Activated T-cell treated with anti-CD3 and anti-CD28 coated beads, Interleukin-2, amount 50 U/mL, for 4 hours (primary cell): Measurements from ENCODE around the gene STMND1. TPM values are rescaled to one million over a fixed set of nuclear protein-coding genes. Genes with fewer than 3 reads are reported as not detected.

Source experiments
- ATAC-seq, 2 donors: fragments of 200-7000 bp; cut with Tn5 transposase; one replicate each; pipeline ENCODE4 v1.10.0; 2021
- DNase-seq: peaks from one replicate; pipeline ENCODE4 v3.0.0-alpha.2; 2020
- H3K27me3 Mint-ChIP-seq: one replicate; pipeline ENCODE4 v1.8.0; 2021; ENCODE audit warnings: low read depth, mixed read lengths
- H3K36me3 Mint-ChIP-seq: one replicate; pipeline ENCODE4 v1.8.0; 2022; ENCODE audit warnings: mixed read lengths; ENCODE audit not compliant: insufficient read depth
- H3K4me1 Mint-ChIP-seq: one replicate; pipeline ENCODE4 v1.8.0; 2021; ENCODE audit warnings: low read depth, mixed read lengths
- H3K4me3 Mint-ChIP-seq: one replicate; pipeline ENCODE4 v1.8.0; 2021; ENCODE audit warnings: mild to moderate bottlenecking, moderate library complexity, mixed read lengths
- H3K9me3 Mint-ChIP-seq: one replicate; pipeline ENCODE4 v1.8.0; 2021; ENCODE audit warnings: mixed read lengths
- total RNA-seq, 3 donors: library from RNA; stranded (reverse); gene quantifications; one replicate each; pipeline ENCODE4 v1.2.1, GENCODE V29; 2021

STMND1 gene
- total RNA-seq, 3 donors from 2014 or later = not detected

DNA sequence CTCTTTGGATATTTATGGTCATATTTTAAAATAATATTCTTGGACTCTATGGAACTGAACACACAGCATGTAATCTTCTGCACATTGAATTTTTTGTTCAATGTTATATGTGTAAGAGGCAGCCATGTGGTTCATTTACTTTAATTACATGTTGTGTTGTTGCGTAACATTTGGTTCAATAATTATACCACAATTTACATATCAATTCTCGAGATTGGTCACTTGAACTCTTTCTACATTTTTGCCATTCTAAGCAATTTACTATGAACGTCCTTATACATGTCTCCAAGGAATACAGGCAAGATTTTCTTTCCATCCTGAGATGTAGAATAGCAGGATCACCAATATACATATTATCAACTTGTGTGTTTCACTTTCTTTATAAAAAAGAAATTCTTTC lies 18.5 kb upstream of the STMND1 start:
- Mint-ChIP-seq H3K27me3 (peaks cover 15% of the 10 kb centered on the region), H3K4me1 (no peaks in the 10 kb centered on the region), H3K4me3 (no peak overlapping the region), H3K9me3 (no peaks in the 10 kb centered on the region), H3K36me3 (no peaks in the 10 kb centered on the region)
- DNase-seq (no peak), ATAC-seq (no peak)

DNA sequence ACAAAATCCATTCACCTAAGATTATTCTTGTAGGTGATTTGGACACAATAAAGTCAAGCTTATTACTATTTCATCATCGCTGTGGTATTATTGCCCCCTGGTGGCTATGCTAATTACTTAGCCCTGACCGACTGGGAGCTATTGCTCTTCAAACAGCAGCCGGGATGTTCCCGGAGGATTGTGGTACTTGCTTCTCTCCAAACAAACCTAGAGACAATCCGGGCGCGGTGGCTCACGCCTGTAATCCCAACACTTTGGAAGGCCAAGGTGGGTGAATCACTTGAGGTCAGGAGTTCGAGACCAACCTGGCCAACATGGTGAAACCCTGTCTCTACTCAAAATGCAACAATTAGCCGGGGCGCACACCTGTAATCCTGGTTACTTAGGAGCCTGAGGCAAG lies 15.4 kb upstream of the STMND1 start:
- Mint-ChIP-seq H3K27me3 (peaks cover 16% of the 10 kb centered on the region), H3K4me1 (no peaks in the 10 kb centered on the region), H3K9me3 (peaks cover 8% of the 10 kb centered on the region), H3K4me3 (no peak overlapping the region), H3K36me3 (no peaks in the 10 kb centered on the region)
- no peak for ATAC-seq
- no peak for DNase-seq

DNA sequence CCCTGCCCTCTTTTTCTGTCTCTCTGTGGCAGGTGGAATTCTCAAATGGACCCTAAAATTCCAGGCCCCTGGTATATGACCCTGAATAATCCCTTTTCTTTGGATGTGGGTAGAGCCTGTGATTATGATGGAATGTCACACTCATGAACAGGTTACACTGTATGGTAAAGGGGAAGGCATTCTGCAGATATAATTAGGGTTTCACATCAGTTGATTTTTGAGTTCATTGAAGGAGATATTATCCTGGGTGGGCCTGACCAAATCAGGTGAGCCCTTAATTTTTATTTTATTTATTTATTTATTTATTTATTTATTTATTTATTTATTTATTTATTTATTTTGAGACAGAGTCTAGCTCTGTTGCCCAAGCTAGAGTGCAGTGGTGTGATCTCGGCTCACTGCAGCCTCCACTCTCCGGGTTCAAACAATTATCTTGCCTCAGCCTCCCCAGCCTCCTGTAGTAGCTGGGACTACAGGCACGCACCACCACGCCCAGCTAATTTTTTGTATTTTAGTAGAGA lies 13.7 kb upstream of the STMND1 start:
- no peak for DNase-seq
- no peak overlapping the region for H3K4me3 Mint-ChIP-seq
- H3K36me3 Mint-ChIP-seq = no peaks in the 10 kb centered on the region
- peaks cover 23% of the 10 kb centered on the region for H3K27me3 Mint-ChIP-seq
- H3K4me1 Mint-ChIP-seq = no peaks in the 10 kb centered on the region
- H3K9me3 Mint-ChIP-seq = peaks cover 8% of the 10 kb centered on the region
- ATAC-seq = no peak

DNA sequence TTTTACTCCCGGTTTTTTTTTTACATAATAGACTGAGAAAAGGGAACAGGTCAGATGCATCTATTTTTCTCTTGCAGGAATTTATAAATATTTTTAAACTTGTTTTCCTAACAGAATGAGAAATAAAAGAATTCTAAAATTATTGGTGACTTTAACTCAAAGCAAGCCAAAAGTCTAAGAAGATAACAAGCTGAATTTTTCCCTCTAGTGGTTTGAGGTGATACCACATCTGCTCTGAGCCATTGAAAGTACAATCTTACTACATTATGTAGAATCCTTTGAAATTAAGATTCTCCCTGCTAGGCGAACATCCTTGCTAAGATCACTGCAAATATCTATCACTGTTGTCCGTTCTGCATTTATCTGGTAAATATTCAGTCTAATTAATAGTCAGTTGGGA lies 10.7 kb upstream of the STMND1 start:
- ATAC-seq (no peak), DNase-seq (no peak)
- peaks cover 19% of the 10 kb centered on the region for H3K27me3 Mint-ChIP-seq
- peaks cover 8% of the 10 kb centered on the region for H3K9me3 Mint-ChIP-seq
- H3K4me1 Mint-ChIP-seq = no peaks in the 10 kb centered on the region
- H3K36me3 Mint-ChIP-seq = no peaks in the 10 kb centered on the region
- no peak overlapping the region for H3K4me3 Mint-ChIP-seq

DNA sequence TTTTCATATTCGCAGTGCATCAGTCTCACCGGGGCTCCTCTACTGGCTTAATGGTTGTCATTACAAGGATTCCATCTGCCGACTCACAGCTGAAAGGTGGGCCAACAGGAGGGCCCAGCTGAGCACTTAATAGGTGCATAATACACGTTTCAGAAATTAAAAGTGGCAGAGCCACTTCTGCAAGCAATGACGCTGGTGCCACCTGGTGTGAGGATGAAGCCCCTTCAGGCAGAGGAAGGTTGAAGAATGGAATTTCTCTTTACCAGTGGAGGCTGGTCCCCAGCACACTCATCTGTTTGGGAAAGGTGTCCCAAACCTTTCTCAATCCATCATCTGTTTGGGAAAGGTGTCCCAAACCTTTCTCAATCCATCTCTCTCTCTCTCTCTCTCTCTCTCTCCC lies 8.2 kb upstream of the STMND1 start:
- Mint-ChIP-seq H3K4me3 (no peak overlapping the region), H3K36me3 (no peaks in the 10 kb centered on the region), H3K9me3 (peaks cover 8% of the 10 kb centered on the region), H3K27me3 (peaks cover 23% of the 10 kb centered on the region), H3K4me1 (no peaks in the 10 kb centered on the region)
- ATAC-seq (no peak), DNase-seq (no peak)

DNA sequence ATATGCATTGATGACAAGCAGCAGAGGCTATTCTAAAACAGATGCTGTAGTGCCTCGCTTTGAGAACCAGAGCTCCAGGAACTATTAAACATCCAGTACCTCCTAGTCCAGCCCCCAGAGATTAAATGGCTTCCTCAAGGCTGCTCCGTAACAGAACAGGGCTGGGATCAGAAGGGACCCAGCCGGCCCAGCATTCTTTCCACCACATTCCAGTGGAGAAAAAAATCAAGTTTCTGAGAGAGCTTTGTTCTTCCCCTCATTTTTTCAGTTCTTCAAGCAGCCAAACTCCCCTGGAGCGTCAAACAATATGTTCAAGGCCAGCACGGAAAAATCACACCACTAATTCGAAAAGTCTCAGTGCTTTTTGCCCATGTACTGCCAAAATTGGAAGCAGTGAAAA lies 5.8 kb upstream of the STMND1 start:
- no peak for ATAC-seq
- H3K27me3 Mint-ChIP-seq = peaks cover 34% of the 10 kb centered on the region
- no peak for DNase-seq
- no peaks in the 10 kb centered on the region for H3K36me3 Mint-ChIP-seq
- no peaks in the 10 kb centered on the region for H3K4me1 Mint-ChIP-seq
- H3K9me3 Mint-ChIP-seq = no peaks in the 10 kb centered on the region
- no peak overlapping the region for H3K4me3 Mint-ChIP-seq

DNA sequence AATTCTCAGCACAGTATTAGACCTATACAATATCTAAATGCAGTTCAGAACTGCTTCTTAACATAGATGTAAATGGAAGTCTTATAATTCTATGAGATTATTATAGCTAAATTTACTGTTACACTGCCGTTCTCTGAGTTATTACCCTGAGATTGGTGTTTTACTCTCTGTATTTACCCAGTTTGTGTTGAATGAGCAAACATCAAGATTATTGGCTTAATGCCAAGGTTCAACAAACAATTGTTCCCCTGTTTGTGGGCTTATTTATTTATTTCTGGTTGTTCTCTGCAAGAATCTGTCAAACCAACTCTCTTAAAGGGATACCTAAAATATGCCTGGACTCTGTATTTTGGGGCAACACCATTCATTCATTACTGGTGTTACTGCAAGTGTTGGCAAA lies 5.2 kb upstream of the STMND1 start:
- Mint-ChIP-seq H3K4me1 (peaks cover 4% of the 10 kb centered on the region), H3K4me3 (no peak overlapping the region), H3K9me3 (no peaks in the 10 kb centered on the region), H3K36me3 (no peaks in the 10 kb centered on the region), H3K27me3 (peaks cover 35% of the 10 kb centered on the region)
- DNase-seq = no peak
- no peak for ATAC-seq

DNA sequence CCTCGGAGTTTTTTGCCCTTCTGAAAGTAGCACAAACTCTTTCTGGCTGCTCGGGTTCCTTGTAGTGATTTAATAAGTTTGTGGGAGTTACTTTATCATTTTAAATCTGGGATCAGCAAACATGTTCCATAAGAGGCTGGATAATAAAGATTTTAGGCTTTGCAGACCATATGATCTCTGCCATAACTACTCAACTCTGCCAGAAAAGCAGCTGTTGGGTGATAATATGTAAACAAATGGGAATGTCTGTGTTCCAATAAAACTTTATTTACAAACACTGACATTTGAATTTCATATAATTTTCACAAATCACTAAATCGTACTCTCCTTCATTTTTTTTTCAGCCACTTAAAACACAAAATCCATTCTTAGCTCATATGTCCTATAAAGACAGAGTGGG lies 3.9 kb upstream of the STMND1 start:
- ATAC-seq (no peak), DNase-seq (no peak)
- Mint-ChIP-seq H3K27me3 (peaks cover 41% of the 10 kb centered on the region), H3K9me3 (no peaks in the 10 kb centered on the region), H3K4me1 (peaks cover 7% of the 10 kb centered on the region), H3K36me3 (no peaks in the 10 kb centered on the region), H3K4me3 (no peak overlapping the region)

DNA sequence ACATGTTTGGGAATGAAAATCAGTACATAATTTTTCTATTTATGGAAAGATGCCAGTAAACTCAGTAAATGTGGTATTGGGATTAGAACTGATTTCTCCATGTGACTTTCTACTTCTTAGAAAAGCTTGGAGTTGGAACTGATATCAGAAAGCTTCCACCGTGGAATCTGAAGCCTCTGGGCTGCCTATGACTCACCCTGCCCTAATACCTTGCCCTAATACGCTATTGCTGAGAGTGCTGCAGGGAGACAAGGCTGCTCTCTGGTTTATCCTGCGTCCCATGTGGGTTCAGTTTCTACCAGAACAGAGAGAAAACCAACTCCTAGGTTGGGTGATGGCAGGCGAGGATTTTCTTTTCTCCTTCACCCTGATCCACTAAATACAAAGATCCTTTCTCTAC lies 3.3 kb upstream of the STMND1 start:
- Mint-ChIP-seq H3K4me1 (peaks cover 7% of the 10 kb centered on the region), H3K4me3 (no peak overlapping the region), H3K27me3 (peaks cover 41% of the 10 kb centered on the region), H3K36me3 (no peaks in the 10 kb centered on the region), H3K9me3 (no peaks in the 10 kb centered on the region)
- no peak for ATAC-seq
- DNase-seq = no peak

DNA sequence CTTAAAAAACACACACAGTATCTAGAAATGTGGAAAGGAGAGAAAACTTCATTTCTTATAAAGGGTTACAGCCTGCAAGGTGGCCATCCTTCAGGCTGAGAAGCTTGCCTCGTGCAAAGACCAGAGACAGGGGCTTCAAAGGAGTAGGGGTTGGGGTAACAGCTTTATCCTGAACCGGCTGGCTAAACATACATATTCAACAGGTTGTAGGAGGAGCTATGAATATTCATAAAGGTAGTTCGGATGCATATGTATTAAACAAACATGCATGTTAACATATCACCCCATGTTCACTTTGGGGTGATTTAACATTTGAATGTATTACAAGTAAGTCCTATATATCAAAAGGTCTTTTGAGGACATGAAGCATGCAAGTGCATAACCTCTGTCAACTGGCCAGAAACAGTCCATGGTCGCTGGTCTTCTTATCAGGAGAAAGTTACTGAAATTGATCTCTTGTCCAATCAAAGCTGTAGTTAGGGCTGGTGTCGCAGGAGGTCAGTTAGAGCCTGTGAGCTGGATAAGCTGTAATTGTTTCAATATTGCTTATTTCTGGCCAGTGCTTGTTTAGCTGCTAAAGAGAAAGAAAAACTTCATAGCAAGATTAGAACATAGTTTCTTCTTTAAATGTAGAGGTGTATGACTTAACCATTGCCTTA lies 2.3 kb upstream of the STMND1 start:
- peaks cover 42% of the 10 kb centered on the region for H3K27me3 Mint-ChIP-seq

DNA sequence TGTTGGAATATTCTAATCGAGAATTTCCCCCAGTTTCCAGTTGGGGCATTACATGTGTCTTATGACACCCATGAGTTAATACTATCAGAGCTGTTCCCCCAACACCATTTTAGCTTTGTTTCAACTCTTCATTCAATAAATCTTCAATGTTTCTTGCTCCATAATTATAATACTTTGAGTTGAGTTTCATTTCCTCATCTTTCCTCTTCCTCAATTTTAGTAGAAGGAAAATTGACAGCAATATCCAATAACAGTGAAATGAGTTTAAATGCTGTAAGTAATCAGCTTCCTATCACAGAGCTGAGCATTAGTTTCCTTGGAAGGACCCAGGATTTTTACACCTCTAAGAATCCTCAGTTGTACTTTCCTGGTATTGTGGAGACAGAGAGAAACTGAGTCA lies 1.0 kb upstream of the STMND1 start:
- no peak for DNase-seq
- no peak for ATAC-seq
- Mint-ChIP-seq H3K4me1 (peaks cover 7% of the 10 kb centered on the region), H3K4me3 (no peak overlapping the region), H3K9me3 (no peaks in the 10 kb centered on the region), H3K36me3 (no peaks in the 10 kb centered on the region), H3K27me3 (peaks cover 41% of the 10 kb centered on the region)

More for the DNA sequence above, 2.3 kb upstream of the STMND1 start:
- H3K4me1 Mint-ChIP-seq = peaks cover 7% of the 10 kb centered on the region
- DNase-seq = no peak
- H3K9me3 Mint-ChIP-seq = no peaks in the 10 kb centered on the region
- no peak overlapping the region for H3K4me3 Mint-ChIP-seq
- no peaks in the 10 kb centered on the region for H3K36me3 Mint-ChIP-seq
- ATAC-seq = no peak

DNA sequence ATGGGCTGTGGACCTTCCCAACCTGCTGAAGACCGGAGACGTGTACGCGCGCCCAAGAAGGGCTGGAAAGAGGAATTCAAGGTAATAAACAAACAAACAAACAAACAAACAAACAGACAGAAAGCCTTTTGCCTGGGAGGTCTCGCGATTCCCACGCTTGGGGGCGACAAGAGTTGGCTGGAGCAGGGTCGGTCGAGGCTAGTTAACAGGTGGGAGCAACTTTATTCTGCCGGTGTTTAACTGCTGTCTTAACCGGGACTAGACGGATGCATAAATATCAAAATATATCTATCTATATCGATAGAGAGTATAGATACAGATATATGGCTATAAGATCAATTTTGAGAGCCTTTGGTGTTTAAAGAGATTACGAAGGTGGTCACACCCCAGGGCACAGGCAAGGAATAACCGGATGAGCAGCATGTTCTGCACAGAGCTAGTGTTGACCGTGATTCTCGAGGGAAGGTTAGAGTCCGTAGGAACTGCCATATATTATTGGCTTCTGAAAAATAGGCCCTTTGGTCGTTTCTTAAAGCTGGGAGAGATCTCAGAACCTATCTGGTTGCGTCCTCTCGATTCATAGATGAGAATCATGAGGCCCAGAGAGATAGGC lies 514 bp downstream of the STMND1 start:
- Mint-ChIP-seq H3K4me3 (no peak overlapping the region), H3K27me3 (peaks cover 37% of the 10 kb centered on the region), H3K4me1 (peaks cover 7% of the 10 kb centered on the region), H3K36me3 (no peaks in the 10 kb centered on the region), H3K9me3 (no peaks in the 10 kb centered on the region)
- ATAC-seq (no peak), DNase-seq (no peak)

DNA sequence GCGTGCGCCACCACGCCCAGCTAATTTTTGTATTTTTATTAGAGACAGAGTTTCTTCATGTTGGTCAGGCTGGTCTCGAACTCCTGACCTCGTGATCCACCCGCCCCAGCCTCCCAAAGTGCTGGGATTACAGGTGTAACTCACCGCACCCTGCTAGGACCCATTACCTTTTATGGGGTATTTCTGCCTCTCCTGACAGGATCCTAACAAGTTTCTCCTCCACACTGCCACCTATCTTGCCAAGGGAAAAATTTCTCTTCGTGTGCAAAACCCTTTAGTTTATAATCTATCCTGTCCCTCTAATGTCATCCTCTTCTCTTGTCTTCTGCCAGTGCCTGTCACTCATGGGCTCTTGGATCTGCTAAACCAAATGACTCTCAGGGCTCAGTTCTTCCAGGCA lies 1.9 kb downstream of the STMND1 start:
- no peak for ATAC-seq
- Mint-ChIP-seq H3K27me3 (peaks cover 46% of the 10 kb centered on the region), H3K36me3 (no peaks in the 10 kb centered on the region), H3K4me1 (peaks cover 7% of the 10 kb centered on the region), H3K4me3 (no peak overlapping the region), H3K9me3 (no peaks in the 10 kb centered on the region)
- no peak for DNase-seq

DNA sequence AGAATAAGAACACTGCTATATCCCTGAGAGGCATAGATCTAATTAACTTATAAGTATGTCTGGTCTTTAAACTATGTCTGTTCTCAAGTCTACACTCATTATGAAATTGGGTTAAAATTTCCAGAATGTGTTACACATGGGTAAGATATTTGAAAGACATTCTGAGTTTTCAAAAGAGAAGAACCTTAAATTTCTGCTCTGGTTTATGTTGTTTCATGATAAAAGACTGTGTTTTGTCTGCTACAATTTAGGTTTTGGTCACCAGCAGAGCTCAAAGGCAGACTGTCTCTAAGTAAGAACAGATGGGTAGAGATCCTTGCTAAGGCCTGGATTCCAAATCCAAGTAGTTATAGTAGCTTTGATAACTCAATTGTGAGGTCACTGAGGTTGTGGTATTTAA lies 6.0 kb downstream of the STMND1 start:
- Mint-ChIP-seq H3K4me1 (no peaks in the 10 kb centered on the region), H3K36me3 (no peaks in the 10 kb centered on the region), H3K27me3 (peaks cover 19% of the 10 kb centered on the region), H3K4me3 (no peak overlapping the region), H3K9me3 (no peaks in the 10 kb centered on the region)
- no peak for ATAC-seq
- DNase-seq = no peak
